ENCODE data around the gene DIDO1.
"Not testable (repeated sequence)": the region's sequence is repeated elsewhere in the genome, so short reads cannot be mapped to it uniquely, and the experiment has no call there.

DIDO1 gene

DNA sequence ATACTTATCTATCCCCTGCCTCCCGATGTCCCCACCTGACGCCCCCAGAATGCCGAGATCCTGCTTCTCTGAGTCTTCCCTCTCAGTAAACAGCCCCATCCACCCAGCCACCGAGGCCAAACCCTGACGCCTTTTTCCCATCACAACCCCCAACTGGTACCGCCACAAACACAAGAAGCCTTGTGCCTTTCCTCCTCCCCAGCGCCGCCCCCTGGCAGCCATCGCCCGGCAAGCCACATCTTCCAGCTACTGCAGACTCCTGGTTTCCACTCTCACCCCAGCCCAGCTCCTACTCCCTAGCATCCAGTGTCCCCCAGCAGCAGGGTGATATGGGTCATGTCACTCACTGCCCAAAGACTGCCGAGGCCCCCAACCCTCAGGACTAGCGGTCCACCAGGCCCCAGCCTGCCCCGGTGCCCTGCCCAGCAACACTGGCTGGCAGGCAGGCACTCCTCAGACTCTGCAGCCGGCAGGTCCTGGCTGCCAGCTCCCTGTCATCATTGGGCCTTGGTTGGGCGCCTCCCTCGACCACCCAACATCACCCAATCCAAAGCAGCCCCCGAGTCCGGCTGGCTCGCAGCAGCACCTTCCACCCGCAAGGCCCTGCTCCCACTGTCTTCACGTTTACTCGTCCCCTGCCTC is 75.9 kb downstream of the DIDO1 start:
- TF ChIP-seq, protein P1, sequence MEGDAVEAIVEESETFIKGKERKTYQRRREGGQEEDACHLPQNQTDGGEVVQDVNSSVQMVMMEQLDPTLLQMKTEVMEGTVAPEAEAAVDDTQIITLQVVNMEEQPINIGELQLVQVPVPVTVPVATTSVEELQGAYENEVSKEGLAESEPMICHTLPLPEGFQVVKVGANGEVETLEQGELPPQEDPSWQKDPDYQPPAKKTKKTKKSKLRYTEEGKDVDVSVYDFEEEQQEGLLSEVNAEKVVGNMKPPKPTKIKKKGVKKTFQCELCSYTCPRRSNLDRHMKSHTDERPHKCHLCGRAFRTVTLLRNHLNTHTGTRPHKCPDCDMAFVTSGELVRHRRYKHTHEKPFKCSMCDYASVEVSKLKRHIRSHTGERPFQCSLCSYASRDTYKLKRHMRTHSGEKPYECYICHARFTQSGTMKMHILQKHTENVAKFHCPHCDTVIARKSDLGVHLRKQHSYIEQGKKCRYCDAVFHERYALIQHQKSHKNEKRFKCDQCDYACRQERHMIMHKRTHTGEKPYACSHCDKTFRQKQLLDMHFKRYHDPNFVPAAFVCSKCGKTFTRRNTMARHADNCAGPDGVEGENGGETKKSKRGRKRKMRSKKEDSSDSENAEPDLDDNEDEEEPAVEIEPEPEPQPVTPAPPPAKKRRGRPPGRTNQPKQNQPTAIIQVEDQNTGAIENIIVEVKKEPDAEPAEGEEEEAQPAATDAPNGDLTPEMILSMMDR (conservative IDR thresholded peaks at IDR 0.05) = no peak
- no peak overlapping the region for H3K27ac ChIP-seq

DNA sequence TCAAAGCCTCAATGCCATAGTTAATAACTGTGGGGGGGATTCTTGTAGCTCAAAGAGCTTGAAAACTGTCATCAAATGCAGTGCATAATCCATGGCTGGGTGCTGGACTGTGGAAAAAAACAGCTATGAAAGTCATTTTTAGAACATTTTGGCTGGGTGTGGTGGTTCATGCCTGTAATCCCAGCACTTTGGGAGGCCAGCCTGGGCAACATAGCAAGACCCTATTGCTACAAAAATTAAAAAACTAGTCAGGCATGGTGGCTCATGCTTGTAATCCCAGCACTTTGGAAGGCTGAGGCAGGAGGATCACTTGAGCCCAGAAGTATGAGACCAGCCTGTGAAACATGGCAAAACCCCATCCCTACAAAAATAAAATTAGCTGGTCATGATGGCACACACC is 76.9 kb downstream of the DIDO1 start:
- H3K27ac ChIP-seq = no peak overlapping the region
- TF ChIP-seq, protein P1 (conservative IDR thresholded peaks at IDR 0.05) = no peak

DNA sequence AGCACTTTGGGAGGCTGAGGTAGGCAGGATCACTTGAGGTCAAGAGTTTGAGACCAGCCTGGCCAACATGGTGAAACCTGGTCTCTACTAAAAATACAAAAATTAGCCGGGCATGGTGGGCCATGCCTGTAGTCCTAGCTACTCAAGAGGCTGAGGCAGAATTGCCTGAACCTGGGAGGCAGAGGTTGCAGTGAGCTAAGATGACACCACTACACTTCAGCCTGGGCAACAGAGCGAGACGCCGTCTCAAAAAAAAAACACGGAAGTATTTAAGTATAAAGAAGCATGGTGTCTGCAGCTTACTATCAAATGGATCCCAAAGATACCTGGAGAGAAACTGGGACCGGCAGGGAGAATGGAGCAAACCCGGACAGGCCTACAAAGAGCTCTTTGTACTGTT is 77.4 kb downstream of the DIDO1 start:
- not testable (repeated sequence) for H3K27ac ChIP-seq

DNA sequence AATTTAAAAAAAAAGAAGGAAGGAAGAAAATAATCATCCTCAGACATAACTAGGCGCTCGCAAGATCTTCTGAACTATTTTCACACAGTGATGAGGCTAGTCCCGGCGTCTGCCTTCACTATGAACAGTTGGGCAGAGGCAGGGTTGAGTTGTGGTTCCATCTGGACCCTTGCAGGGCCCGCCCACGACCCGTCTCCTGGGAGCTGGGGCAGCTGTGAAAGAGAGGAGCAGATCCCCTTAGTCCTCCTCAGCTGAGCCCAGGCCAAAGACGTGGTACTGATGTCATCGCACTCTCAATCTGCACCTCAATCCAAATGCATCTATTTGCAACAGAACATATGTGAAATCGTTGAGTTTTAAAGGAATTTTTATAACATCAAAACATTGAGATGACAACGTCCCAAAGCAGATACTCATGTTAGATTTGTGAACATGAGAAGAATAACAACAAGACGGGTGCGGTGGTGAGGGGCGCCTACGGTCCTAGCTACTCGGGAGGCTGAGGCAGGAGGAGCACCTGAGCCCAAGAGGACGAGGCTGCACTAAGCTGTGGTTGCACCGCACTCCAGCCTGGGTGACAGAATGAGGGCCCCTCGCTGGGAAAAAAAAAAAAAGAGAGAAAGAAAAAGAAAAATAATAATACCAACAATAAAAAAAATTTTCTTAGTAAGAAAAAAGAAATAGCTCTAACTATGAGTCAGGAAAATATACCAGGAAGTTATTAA is 80.0 kb downstream of the DIDO1 start:
- H3K27ac ChIP-seq = no peak overlapping the region
- TF ChIP-seq, protein P1 (conservative IDR thresholded peaks at IDR 0.05) = no peak

DNA sequence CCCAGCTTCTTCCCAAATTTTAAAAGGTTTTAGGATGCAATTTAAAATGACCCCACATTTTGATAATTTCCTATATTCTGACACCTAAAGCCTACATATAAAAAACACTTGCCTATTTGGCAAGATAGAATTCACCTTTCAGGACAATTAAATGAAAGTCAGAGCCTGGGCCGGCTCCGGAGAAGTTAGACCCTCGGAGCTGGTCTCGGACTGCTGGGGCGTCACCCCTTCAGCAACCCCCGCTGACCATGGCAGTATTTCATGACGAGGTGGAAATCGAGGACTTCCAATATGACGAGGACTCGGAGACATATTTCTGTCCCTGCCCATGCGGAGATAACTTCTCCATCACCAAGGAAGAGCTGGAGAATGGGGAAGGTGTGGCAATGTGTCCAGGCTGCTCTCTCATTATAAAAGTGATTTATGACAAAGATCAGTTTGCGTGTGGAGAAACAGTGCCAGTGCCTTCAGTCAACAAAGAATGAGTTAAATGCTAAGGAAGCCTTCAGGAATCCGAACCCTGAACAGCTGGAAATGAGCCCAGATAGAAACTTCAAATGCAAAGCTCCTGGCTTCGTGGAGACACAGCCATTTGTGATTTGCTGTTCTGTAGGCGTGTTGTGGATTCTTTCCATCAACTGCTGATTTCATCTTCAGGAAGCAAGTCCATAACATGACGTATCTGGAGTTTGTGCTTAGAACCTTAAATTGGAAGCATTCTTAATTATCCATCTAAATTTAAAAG is 80.7 kb downstream of the DIDO1 start:
- H3K27ac ChIP-seq = no peak overlapping the region
- TF ChIP-seq, protein P1 (conservative IDR thresholded peaks at IDR 0.05) = no peak

DNA sequence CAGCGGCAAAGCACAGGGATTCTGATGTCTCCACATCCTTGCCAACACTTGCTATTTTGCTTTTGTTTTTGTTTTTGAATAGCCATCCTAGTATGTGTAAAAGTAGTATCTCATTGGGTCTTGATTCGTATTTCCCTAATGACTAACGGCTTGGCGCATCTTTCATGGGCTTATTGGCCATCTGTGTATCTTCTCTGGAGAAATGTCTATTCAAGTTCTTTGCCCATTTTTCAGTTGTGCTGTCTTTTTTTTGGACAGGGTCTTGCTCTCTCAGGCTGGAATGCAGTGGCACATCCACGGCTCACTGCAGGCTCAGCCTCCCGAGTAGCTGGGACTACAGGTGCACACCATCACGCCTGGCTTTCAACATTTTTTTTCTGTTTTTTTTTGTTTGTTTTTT is 82.1 kb downstream of the DIDO1 start:
- TF ChIP-seq, protein P1 (conservative IDR thresholded peaks at IDR 0.05) = no peak
- H3K27ac ChIP-seq = no peak overlapping the region

DNA sequence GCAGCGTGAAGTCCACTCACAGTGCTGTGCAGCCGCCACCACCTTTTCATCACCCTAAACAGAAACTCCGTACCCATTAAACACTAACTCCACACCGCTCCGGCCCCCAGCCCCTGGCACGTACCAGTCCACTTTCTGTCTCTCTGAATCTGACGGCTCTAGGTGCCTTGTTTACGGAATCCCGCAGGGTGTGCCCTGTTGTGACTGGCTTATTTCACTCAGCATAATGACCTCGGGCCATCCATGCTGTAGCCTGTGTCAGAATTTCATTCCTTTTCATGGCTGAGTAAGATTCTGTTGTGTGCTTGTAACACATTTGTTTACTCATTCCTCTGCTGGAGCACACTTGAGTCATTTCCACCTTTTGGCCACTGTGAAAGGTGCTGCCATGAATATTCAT is 82.6 kb downstream of the DIDO1 start:
- no peak overlapping the region for H3K27ac ChIP-seq
- TF ChIP-seq, protein P1 (conservative IDR thresholded peaks at IDR 0.05) = no peak
